Ishikawa (cell line): ENCODE measurements around the gene ZNF3.

ENCODE experiments used
- CEBPB ChIP-seq: IDR thresholded peaks from 2 replicates; pipeline ENCODE4 v1.6.1; 2012
- CREB1 ChIP-seq: IDR thresholded peaks from 2 replicates; pipeline ENCODE4 v1.6.1; 2012; ENCODE audit warnings: low read depth
- EGR1 ChIP-seq: IDR thresholded peaks from 2 replicates; pipeline ENCODE4 v1.6.1; 2012
- EP300 ChIP-seq: IDR thresholded peaks from 2 replicates; pipeline ENCODE4 v1.6.1; 2012; ENCODE audit warnings: borderline replicate concordance
- FOXM1 ChIP-seq: IDR thresholded peaks from 2 replicates; pipeline ENCODE4 v1.6.1; 2012; ENCODE audit warnings: low read depth, borderline replicate concordance
- NFIC ChIP-seq: IDR thresholded peaks from 2 replicates; pipeline ENCODE4 v1.6.1; 2012
- RAD21 ChIP-seq: IDR thresholded peaks from 2 replicates; pipeline ENCODE4 v1.6.1; 2012; ENCODE audit warnings: low read depth
- REST ChIP-seq: IDR thresholded peaks from 2 replicates; pipeline ENCODE4 v1.6.1; 2012; ENCODE audit warnings: low read depth, mild to moderate bottlenecking
- TAF1 ChIP-seq: IDR thresholded peaks from 2 replicates; pipeline ENCODE4 v1.6.1; 2012; ENCODE audit warnings: low read depth, mild to moderate bottlenecking
- TCF12 ChIP-seq: IDR thresholded peaks from 2 replicates; pipeline ENCODE4 v1.6.1; 2012; ENCODE audit warnings: low read depth
- TEAD4 ChIP-seq: IDR thresholded peaks from 2 replicates; pipeline ENCODE4 v1.6.1; 2012
- USF1 ChIP-seq: IDR thresholded peaks from 2 replicates; pipeline ENCODE4 v1.6.1; 2012
- YY1 ChIP-seq: IDR thresholded peaks from 2 replicates; pipeline ENCODE4 v1.6.1; 2012; ENCODE audit warnings: low read depth
- ZBTB7A ChIP-seq: IDR thresholded peaks from 2 replicates; pipeline ENCODE4 v1.6.1; 2012; ENCODE audit warnings: low read depth
- TF ChIP-seq, protein P1 (sequence below): IDR thresholded peaks from 2 replicates; pipeline ENCODE4 v1.6.1; 2012

Gene ZNF3

DNA sequence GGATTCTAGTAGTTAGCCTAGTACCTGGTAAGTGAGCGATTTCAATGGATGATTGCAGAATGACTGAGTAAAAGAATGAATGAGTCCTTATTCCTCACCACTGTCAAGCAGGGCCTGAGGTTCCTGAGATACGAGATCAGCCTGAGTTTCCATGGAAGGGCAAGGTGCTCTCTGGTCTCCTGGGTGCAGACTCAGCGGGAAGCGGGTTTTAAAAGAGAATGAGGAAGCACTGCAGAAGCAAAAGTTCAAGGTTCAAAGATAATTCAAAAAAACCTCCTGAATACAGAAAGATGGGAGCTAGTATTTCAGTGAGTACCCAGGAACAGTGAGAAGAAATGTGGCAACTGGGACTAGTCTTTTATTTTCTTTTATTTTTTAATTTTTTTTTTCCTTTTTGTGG lies 4.3 kb downstream of the ZNF3 start:
- no peak for TF ChIP-seq ZBTB7A
- no peak for TF ChIP-seq CEBPB
- TF ChIP-seq, protein P1, sequence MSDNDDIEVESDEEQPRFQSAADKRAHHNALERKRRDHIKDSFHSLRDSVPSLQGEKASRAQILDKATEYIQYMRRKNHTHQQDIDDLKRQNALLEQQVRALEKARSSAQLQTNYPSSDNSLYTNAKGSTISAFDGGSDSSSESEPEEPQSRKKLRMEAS: no peak
- no peak for TF ChIP-seq REST
- TF ChIP-seq EP300: no peak
- no peak for TF ChIP-seq RAD21
- TF ChIP-seq TEAD4: no peak
- TF ChIP-seq TCF12: no peak
- no peak for TF ChIP-seq FOXM1
- no peak for TF ChIP-seq YY1
- TF ChIP-seq TAF1: no peak
- no peak for TF ChIP-seq USF1
- no peak for TF ChIP-seq NFIC
- no peak for TF ChIP-seq CREB1

- no peak for TF ChIP-seq USF1
- TF ChIP-seq RAD21: no peak
- no peak for TF ChIP-seq YY1
- TF ChIP-seq EP300: no peak
- TF ChIP-seq, protein P1: no peak
- TF ChIP-seq CEBPB: no peak
- TF ChIP-seq TAF1: no peak
Measured at GRCh38 chr7:100075418-100075817, 6.1 kb downstream of the ZNF3 start.

- TF ChIP-seq YY1: no peak
- no peak for TF ChIP-seq CEBPB
- no peak for TF ChIP-seq EGR1
- TF ChIP-seq NFIC: no peak
- TF ChIP-seq ZBTB7A: no peak
- TF ChIP-seq FOXM1: no peak
- TF ChIP-seq TAF1: no peak
- TF ChIP-seq, protein P1: no peak
- no peak for TF ChIP-seq USF1
- TF ChIP-seq EP300: no peak
- no peak for TF ChIP-seq RAD21
- no peak for TF ChIP-seq REST
- no peak for TF ChIP-seq CREB1
Measured at GRCh38 chr7:100074841-100075240, 6.7 kb downstream of the ZNF3 start.

DNA sequence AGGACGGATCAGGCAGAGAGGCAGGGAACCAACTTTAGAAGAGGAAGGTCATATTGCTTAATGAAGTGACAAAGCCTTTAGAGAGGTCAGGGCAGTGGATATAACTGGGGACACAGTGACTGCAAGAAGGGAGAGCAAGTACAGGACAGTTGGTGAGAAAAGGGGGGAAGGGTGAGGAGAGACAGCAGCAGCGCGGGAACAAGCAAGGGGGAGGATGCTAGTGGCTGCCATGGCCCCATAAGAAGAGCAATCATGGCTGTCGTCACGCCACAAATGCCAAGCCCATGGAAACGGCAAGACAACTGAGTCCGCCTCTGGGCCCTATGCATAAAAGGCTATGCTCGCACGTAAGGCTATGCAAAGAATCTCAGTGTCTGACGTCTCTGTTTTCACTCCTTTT lies 9.1 kb downstream of the ZNF3 start:
- TF ChIP-seq TAF1 (no peak), FOXM1 (no peak), EGR1 (no peak), YY1 (no peak), NFIC (no peak), TEAD4 (no peak), RAD21 (no peak), REST (no peak), ZBTB7A (no peak), USF1 (no peak), CEBPB (no peak), TCF12 (no peak), CREB1 (no peak), EP300 (no peak)
- TF ChIP-seq, protein P1: no peak
